Nephron (organoid): Measurements from ENCODE around the gene SLC40A1.
A peak's percentile ranks its signal among the peaks of the same experiment; 100 is the strongest.

ENCODE experiments used
- H3K27ac Mint-ChIP-seq, 3 experiments: 2 replicates each; pipeline ENCODE4 v1.8.0; 2020; ENCODE audit warnings: mixed read lengths in 3 of 3, mild to moderate bottlenecking in 2 of 3, moderate library complexity in 1 of 3
- H3K27me3 Mint-ChIP-seq: 2 replicates; pipeline ENCODE4 v1.8.0; 2021; ENCODE audit warnings: low read depth, mild to moderate bottlenecking, moderate library complexity, mixed read lengths
- H3K36me3 Mint-ChIP-seq: 2 replicates; pipeline ENCODE4 v1.8.0; 2020; ENCODE audit warnings: low read depth, mixed read lengths
- H3K4me1 Mint-ChIP-seq: 2 replicates; pipeline ENCODE4 v1.8.0; 2020; ENCODE audit warnings: mixed read lengths
- H3K4me3 Mint-ChIP-seq, 3 experiments: 2 replicates each; pipeline ENCODE4 v1.8.0; 2020; ENCODE audit warnings: mild to moderate bottlenecking in 3 of 3, mixed read lengths in 3 of 3, moderate library complexity in 2 of 3
- H3K9me3 Mint-ChIP-seq: 2 replicates; pipeline ENCODE4 v1.8.0; 2020; ENCODE audit warnings: mixed read lengths
- CTCF ChIP-seq, 3 experiments: fragments of 200-600 bp; sonication (generic); IDR thresholded peaks; one replicate each; pipeline ENCODE4 v1.5.0; 2021; ENCODE audit warnings: antibody characterized with exemption in 3 of 3; ENCODE audit not compliant: unreplicated experiment in 3 of 3

The SLC40A1 gene

DNA sequence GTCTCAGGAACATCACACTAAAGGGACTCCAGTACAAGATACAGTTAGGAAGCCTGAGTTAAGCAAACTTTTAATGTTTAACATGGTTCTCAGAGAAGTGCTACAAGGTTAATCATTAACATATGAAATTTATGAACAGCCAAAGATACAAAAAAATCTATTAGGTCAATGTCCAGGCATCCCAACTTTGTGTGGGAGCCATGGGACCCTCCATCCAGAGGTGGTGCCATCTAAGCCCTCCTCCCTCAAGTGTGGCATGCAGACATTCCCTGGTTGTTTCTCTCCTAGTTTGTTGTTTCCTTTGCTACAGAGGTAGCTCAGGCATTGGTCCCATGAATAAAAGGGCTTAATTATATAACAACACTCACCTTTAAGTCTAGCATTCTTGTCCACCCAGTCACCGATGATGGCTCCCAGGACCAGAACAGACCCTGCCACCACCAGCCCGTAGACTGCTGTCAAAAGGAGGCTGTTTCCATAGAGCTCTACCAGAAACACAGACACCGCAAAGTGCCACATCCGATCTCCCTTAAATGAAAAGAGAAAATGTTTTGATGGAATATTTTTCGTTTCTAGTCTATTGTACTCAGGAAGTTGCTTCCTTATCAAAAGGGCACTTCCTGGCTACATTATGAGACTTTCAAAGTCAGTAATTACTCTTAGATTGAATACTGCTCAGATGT lies 5.7 kb downstream of the SLC40A1 start:
- Mint-ChIP-seq H3K9me3 (no peaks in the 10 kb centered on the region), H3K27me3 (no peaks in the 10 kb centered on the region), H3K4me1 (peaks cover 71% of the 10 kb centered on the region), H3K27ac (peak overlapping the region; percentile 28 to 67 (median 52)), H3K36me3 (peaks cover 60% of the 10 kb centered on the region), H3K4me3 (peak overlapping the region in 2 of 3 experiments; percentile 1 to 11)
- no peak for TF ChIP-seq CTCF (IDR thresholded peaks at IDR 0.05; ENCODE audit: unreplicated experiment in 3 of 3)

DNA sequence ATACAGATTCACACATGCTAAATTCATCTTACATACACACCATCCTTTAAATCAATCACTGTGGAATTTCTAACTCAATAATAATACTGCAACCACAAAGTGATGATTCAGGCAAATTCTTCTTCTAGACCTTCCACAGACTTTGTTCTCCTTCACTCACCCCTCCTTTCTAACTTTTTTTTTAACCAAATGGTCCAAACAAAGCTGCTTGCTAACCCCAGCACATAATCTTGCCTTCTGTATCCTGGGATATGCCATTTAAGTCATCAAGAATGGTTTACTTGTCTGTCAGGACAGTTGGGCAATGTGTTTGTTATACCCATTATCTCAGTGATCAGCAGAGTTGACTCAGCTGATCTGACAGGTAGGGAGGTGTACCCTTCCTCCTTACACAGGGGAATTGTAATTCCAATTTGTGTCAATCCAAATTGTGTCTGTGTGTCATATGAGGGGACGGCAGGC lies 10.0 kb downstream of the SLC40A1 start:
- H3K27me3 Mint-ChIP-seq: no peaks in the 10 kb centered on the region
- peaks cover 76% of the 10 kb centered on the region for H3K36me3 Mint-ChIP-seq
- no peaks in the 10 kb centered on the region for H3K9me3 Mint-ChIP-seq
- TF ChIP-seq CTCF (IDR thresholded peaks at IDR 0.05; ENCODE audit: unreplicated experiment in 3 of 3): no peak
- H3K4me3 Mint-ChIP-seq: no peak overlapping the region
- peak overlapping the region; percentile 22 to 82 (median 40) for H3K27ac Mint-ChIP-seq
- H3K4me1 Mint-ChIP-seq: peaks cover 55% of the 10 kb centered on the region

GRCh38 chr2:189569295-189569910 lies 11.2 kb downstream of the SLC40A1 start:
- Mint-ChIP-seq H3K27me3 (no peaks in the 10 kb centered on the region), H3K36me3 (peaks cover 76% of the 10 kb centered on the region), H3K27ac (peak overlapping the region; percentile 97 to 98 (median 97)), H3K4me1 (peaks cover 50% of the 10 kb centered on the region), H3K9me3 (no peaks in the 10 kb centered on the region), H3K4me3 (peak overlapping the region; percentile 42 to 67 (median 50))
- peak in 1 of 3 experiments; percentile 24 for TF ChIP-seq CTCF (IDR thresholded peaks at IDR 0.05; ENCODE audit: unreplicated experiment in 3 of 3)

DNA sequence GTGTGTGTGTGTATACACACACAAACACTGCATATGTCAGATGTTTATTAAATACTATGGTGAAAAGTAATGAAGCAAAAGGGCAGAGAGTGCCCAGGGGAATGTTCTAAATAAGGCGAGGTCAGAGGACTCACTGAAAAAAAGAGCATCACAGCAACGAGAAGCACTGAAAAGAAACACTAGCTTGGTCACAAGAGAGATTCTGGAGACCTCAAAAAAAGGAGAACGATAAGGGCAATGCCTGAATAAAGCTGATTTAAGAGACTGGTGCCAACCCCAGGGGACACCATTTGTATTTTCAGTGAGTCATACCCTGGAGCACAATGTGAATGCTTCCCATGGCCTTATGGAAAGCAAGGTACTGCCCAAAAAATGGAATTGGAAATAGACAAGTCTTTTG lies 14.5 kb downstream of the SLC40A1 start:
- TF ChIP-seq CTCF (IDR thresholded peaks at IDR 0.05; ENCODE audit: unreplicated experiment in 3 of 3): no peak

DNA sequence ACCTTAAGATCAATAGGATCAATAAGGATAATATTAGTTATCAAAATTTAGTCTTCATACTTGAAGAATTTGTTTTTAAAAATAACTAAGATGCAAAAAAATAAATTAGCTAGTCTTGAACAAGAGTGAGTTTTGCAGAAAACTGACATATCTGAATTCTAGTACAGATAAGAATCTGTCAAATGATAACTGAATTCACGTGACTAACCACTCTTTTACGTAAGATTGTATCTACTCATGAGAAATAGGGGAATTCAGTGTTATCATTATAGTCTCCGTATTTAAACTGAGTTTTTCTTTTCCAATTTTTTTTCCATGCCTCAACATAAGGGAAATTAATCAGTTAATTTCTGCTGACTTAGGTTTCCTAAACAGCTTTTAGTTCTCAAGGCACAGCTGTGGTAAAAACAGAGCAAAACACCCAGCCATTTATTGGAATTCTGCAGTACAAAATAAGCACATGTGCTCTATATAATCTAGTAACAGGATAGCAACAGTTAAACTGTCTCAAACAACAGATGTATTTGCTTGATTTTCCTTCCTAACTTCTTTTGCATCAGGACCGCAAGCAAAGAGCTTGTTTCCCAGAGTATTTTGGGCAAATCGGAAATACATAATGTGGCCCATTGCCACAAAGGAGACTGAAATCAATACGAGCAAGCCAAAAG lies 19.1 kb downstream of the SLC40A1 start:
- Mint-ChIP-seq H3K27me3 (no peaks in the 10 kb centered on the region), H3K4me1 (peaks cover 70% of the 10 kb centered on the region), H3K27ac (peak overlapping the region; percentile 84 to 93 (median 91)), H3K36me3 (peaks cover 44% of the 10 kb centered on the region), H3K9me3 (no peaks in the 10 kb centered on the region), H3K4me3 (peak overlapping the region; percentile 13 to 74 (median 45))
- TF ChIP-seq CTCF (IDR thresholded peaks at IDR 0.05; ENCODE audit: unreplicated experiment in 3 of 3): no peak

More for the DNA sequence above, 14.5 kb downstream of the SLC40A1 start:
- Mint-ChIP-seq H3K4me1 (peaks cover 53% of the 10 kb centered on the region), H3K27ac (peak overlapping the region; percentile 66 to 80 (median 76)), H3K4me3 (no peak overlapping the region), H3K36me3 (peaks cover 68% of the 10 kb centered on the region), H3K9me3 (no peaks in the 10 kb centered on the region), H3K27me3 (no peaks in the 10 kb centered on the region)
